IMR-90 (cell line): Measurements from ENCODE around the gene BTRC. TPM values are rescaled to one million over a fixed set of nuclear protein-coding genes. Genes with fewer than 3 reads are reported as not detected.

Experiments
- ATAC-seq: fragments of 200-7000 bp; cut with Tn5 transposase; 2 replicates; pipeline ENCODE4 v1.9.1; 2020; ENCODE audit warnings: low read depth, mild to moderate bottlenecking, moderate library complexity
- BruUV-seq: library from RNA; stranded (reverse); fragments of 400-500 nt; replicated peaks from 2 replicates; lab custom pipeline; 2021; lab: Mats Ljungman, UMichigan
- CTCF ChIA-PET: fragments of 300-600 bp; formaldehyde crosslinking; extraction: SDS; loops from one replicate; lab custom pipeline; 2021; ENCODE audit warnings: antibody characterized with exemption; lab: Yijun Ruan, JAX
- POLR2A ChIA-PET: fragments of 300-600 bp; sonication (Branson Sonifier 250); formaldehyde crosslinking; loops from one replicate; lab custom pipeline; 2022; ENCODE audit warnings: antibody characterized with exemption; ENCODE audit not compliant: unreplicated experiment; lab: Charles Lee
- DNase-seq: peaks from one replicate; pipeline ENCODE4 v3.0.0; 2013
- H2AFZ ChIP-seq: replicated peaks from 2 replicates; pipeline ENCODE3; 2013; ENCODE audit warnings: low read length, mild to moderate bottlenecking; ENCODE audit not compliant: poor library complexity
- H2AK5ac ChIP-seq: 2 replicates; pipeline ENCODE4 v1.6.1; 2013; ENCODE audit warnings: low read depth, low read length, inconsistent platforms
- H2AK9ac ChIP-seq: replicated peaks from 2 replicates; pipeline ENCODE3; 2013; ENCODE audit warnings: mild to moderate bottlenecking, low read depth, low read length, moderate library complexity; ENCODE audit not compliant: poor library complexity
- H2BK120ac ChIP-seq: 2 replicates; pipeline ENCODE4 v1.6.1; 2013; ENCODE audit warnings: low read depth, low read length, inconsistent platforms
- H2BK15ac ChIP-seq: 3 replicates; pipeline ENCODE4 v1.6.1; 2013; ENCODE audit warnings: low read depth, low read length, inconsistent platforms
- H2BK20ac ChIP-seq: 2 replicates; pipeline ENCODE4 v1.6.1; 2013; ENCODE audit warnings: low read depth, mild to moderate bottlenecking, inconsistent platforms, low read length, moderate library complexity
- H2BK5ac ChIP-seq: 2 replicates; pipeline ENCODE4 v1.6.1; 2013; ENCODE audit warnings: mild to moderate bottlenecking, low read depth, low read length, inconsistent platforms; ENCODE audit not compliant: poor library complexity, severe bottlenecking
- H3K14ac ChIP-seq: replicated peaks from 2 replicates; pipeline ENCODE4 v1.6.1; 2013; ENCODE audit warnings: low read depth, low read length, inconsistent platforms
- H3K18ac ChIP-seq: 2 replicates; pipeline ENCODE4 v1.6.1; 2013; ENCODE audit warnings: low read depth, low read length, control low read depth
- H3K23ac ChIP-seq: 2 replicates; pipeline ENCODE4 v1.6.1; 2013; ENCODE audit warnings: low read depth, low read length, inconsistent platforms
- H3K27ac ChIP-seq: 2 replicates; pipeline ENCODE4 v1.5.1; 2013; ENCODE audit warnings: mild to moderate bottlenecking, control low read depth, low read length; ENCODE audit not compliant: insufficient read depth
- H3K27me3 ChIP-seq: 2 replicates; pipeline ENCODE4 v1.6.1; 2013; ENCODE audit warnings: low read length; ENCODE audit not compliant: control insufficient read depth, insufficient read depth
- H3K36me3 ChIP-seq: 2 replicates; pipeline ENCODE4 v1.6.1; 2013; ENCODE audit warnings: low read length, mixed read lengths; ENCODE audit not compliant: control insufficient read depth, insufficient read depth
- H3K4ac ChIP-seq: 2 replicates; pipeline ENCODE4 v1.6.1; 2013; ENCODE audit warnings: low read depth, low read length, inconsistent platforms
- H3K4me1 ChIP-seq: 2 replicates; pipeline ENCODE4 v1.6.1; 2013; ENCODE audit warnings: low read length, mixed read lengths; ENCODE audit not compliant: control insufficient read depth, insufficient read depth
- H3K4me2 ChIP-seq: 2 replicates; pipeline ENCODE4 v1.6.1; 2013; ENCODE audit warnings: low read depth, mild to moderate bottlenecking, control low read depth, low read length, moderate library complexity
- H3K4me3 ChIP-seq: 2 replicates; pipeline ENCODE4 v1.5.1; 2013; ENCODE audit warnings: low read depth, mild to moderate bottlenecking, control low read depth, low read length, moderate library complexity; ENCODE audit not compliant: insufficient read depth
- H3K56ac ChIP-seq: 2 replicates; pipeline ENCODE4 v1.6.1; 2013; ENCODE audit warnings: low read length, inconsistent platforms; ENCODE audit not compliant: insufficient read depth; ENCODE audit errors: extremely low read depth
- H3K79me1 ChIP-seq, 2 experiments: 2 replicates each; pipeline ENCODE4 v1.6.1; 2013; ENCODE audit warnings: low read length in 2 of 2, inconsistent platforms in 1 of 2, low read depth in 1 of 2
- H3K9ac ChIP-seq: 2 replicates; pipeline ENCODE4 v1.6.1; 2013; ENCODE audit warnings: low read depth, low read length, control low read depth
- H3K9me1 ChIP-seq: 2 replicates; pipeline ENCODE4 v1.6.1; 2013; ENCODE audit warnings: low read length, inconsistent platforms; ENCODE audit not compliant: insufficient read depth
- H3K9me3 ChIP-seq: 2 replicates; pipeline ENCODE4 v1.6.1; 2013; ENCODE audit warnings: low read length; ENCODE audit not compliant: control insufficient read depth, insufficient read depth
- H4K20me1 ChIP-seq: 2 replicates; pipeline ENCODE4 v1.6.1; 2013; ENCODE audit warnings: low read length, inconsistent platforms; ENCODE audit not compliant: insufficient read depth
- H4K5ac ChIP-seq: 2 replicates; pipeline ENCODE4 v1.6.1; 2013; ENCODE audit warnings: mild to moderate bottlenecking, low read depth, low read length, control low read depth
- H4K8ac ChIP-seq, 2 experiments: 2 replicates each; pipeline ENCODE4 v1.6.1; 2013; ENCODE audit warnings: low read depth in 2 of 2, low read length in 2 of 2, control low read depth in 1 of 2, inconsistent platforms in 1 of 2
- H4K91ac ChIP-seq: 2 replicates; pipeline ENCODE4 v1.6.1; 2013; ENCODE audit warnings: low read depth, low read length, inconsistent platforms; ENCODE audit not compliant: insufficient read depth
- BHLHE40 ChIP-seq: fragments of 150-350 bp; IDR thresholded peaks from 2 replicates; pipeline ENCODE4 v1.6.1; 2016; ENCODE audit warnings: mild to moderate bottlenecking, low read depth, low read length
- CHD1 ChIP-seq: IDR thresholded peaks from 2 replicates; pipeline ENCODE4 v1.6.1; 2012; ENCODE audit warnings: low read depth, low read length, improper control_type of control experiment
- ELK1 ChIP-seq: fragments of 150-350 bp; IDR thresholded peaks from 2 replicates; pipeline ENCODE4 v1.6.1; 2016; ENCODE audit warnings: low read depth, mild to moderate bottlenecking, low read length, moderate library complexity, borderline replicate concordance
- FOS ChIP-seq: fragments of 150-350 bp; IDR thresholded peaks from 2 replicates; pipeline ENCODE4 v1.6.1; 2016; ENCODE audit warnings: low read depth, low read length
- MAFK ChIP-seq: IDR thresholded peaks from 2 replicates; pipeline ENCODE4 v1.6.1; 2012; ENCODE audit warnings: low read depth, low read length, improper control_type of control experiment
- MAZ ChIP-seq: IDR thresholded peaks from 2 replicates; pipeline ENCODE4 v1.6.1; 2012; ENCODE audit warnings: low read depth, mild to moderate bottlenecking, low read length, improper control_type of control experiment, moderate library complexity, borderline replicate concordance
- MXI1 ChIP-seq: IDR thresholded peaks from 2 replicates; pipeline ENCODE4 v1.6.1; 2012; ENCODE audit warnings: low read depth, mild to moderate bottlenecking, low read length, moderate library complexity, borderline replicate concordance
- NFE2L2 ChIP-seq: fragments of 150-350 bp; IDR thresholded peaks from 2 replicates; pipeline ENCODE4 v1.6.1; 2016; ENCODE audit warnings: low read depth, mild to moderate bottlenecking, low read length
- RAD21 ChIP-seq: IDR thresholded peaks from 2 replicates; pipeline ENCODE4 v1.6.1; 2012; ENCODE audit warnings: low read length, improper control_type of control experiment
- RCOR1 ChIP-seq: IDR thresholded peaks from 2 replicates; pipeline ENCODE4 v1.6.1; 2012; ENCODE audit warnings: mild to moderate bottlenecking, low read length, improper control_type of control experiment; ENCODE audit not compliant: insufficient replicate concordance
- SMC3 ChIP-seq: fragments of 150-350 bp; IDR thresholded peaks from 2 replicates; pipeline ENCODE4 v1.6.1; 2016; ENCODE audit warnings: low read depth, mild to moderate bottlenecking, antibody characterized with exemption, low read length, moderate library complexity
- USF2 ChIP-seq: fragments of 150-350 bp; IDR thresholded peaks from 2 replicates; pipeline ENCODE4 v1.6.1; 2017; ENCODE audit warnings: mild to moderate bottlenecking, antibody characterized with exemption, low read length, low read depth
- WGBS, 2 experiments: methylation state at CpG; one replicate each; pipeline versions ENCODE4 v1.1.5 to v1.1.7; 2013; ENCODE audit warnings: missing lambda C conversion rate in 2 of 2; ENCODE audit not compliant: insufficient read length in 1 of 2; ENCODE audit errors: extremely low coverage in 2 of 2; 5-methylcytosine and 5-hydroxymethylcytosine counted together
- dilution Hi-C: fragments of 300-500 bp; cut with HindIII; formaldehyde crosslinking; loops from one replicate; pipeline ENCODE4 v1.14.3; 2018; ENCODE audit warnings: low sequenced_read_pairs; ENCODE audit not compliant: unreplicated experiment
- in situ Hi-C: fragments of 300-500 bp; cut with MboI; formaldehyde crosslinking; loops from 3 replicates; pipeline ENCODE4 v1.14.3; 2019; ENCODE audit warnings: low sequenced_read_pairs, inconsistent platforms, mixed read lengths
- intact Hi-C: fragments of 100-400 bp; cut with micrococcal nuclease; formaldehyde crosslinking; loops from 2 replicates; pipeline ENCODE4 v1.10.0; 2022
- polyA plus RNA-seq, 3 experiments: library from polyadenylated mRNA; depleted of rRNA; stranded (reverse); fragments of >200 nt; gene quantifications; 2 replicates each; pipeline ENCODE4 v1.2.3, GENCODE V29; 2012; ENCODE audit warnings: low replicate concordance in 1 of 3
- total RNA-seq: library from RNA; depleted of rRNA; stranded (reverse); fragments of >200 nt; gene quantifications from 2 replicates; pipeline ENCODE4 v1.2.3, GENCODE V29; 2012
- TF ChIP-seq, protein P1 (sequence below): conservative IDR thresholded peaks from 2 replicates; pipeline ENCODE4 v1.5.1; 2012; ENCODE audit warnings: mild to moderate bottlenecking, low read depth, low read length, improper control_type of control experiment

BTRC gene
- total and polyA plus RNA-seq, 2 of the 4 experiments (the other 2 are of a cell fraction) = 7.7 to 8.4 TPM

DNA sequence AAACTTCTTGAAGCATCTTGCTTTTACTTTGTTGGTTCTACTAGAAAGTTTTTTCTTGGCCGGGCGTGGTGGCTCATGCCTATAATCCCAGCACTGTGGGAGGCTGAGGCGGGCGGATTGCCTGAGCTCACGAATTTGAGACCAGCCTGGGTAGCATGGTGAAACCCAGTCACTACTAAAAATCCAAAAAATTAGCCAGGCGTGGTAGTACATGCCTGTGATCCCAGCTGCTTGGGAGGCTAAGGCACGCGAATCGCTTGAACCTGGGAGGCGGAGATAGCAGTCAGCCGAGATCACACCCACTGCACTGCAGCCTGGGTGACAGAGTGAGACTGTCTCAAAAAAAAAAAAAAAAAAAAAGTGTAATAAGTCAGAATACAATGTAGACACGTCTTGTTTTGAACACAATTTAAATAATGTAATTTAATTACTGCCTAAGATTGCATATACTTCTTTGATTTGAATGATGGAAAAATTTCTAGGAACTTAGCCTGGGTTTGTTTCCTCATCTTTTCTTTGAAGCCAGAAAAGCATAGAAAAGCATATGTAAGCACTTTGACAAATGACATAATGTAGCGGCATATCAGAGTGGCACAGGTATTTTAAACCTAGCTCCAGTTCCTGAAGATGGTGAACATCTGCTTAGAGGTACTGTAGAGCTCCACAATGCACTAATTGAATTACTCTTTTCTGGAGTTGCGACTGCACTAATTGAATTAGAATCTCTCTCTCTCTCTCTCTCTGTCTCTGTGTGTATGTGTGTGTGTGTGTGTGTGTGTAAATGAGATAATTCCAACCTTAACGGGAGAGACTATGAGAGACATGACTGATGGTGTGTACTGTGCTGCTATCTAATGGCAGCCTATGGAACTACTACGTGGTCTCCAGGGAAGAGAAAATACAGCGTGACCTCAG is 87.8 kb downstream of the BTRC start:
- Histone ChIP-seq H3K9me1 (no peaks in the 10 kb centered on the region), H3K27ac (no peak overlapping the region), H3K18ac (no peak overlapping the region), H2AK9ac (no peak overlapping the region), H3K27me3 (no peaks in the 10 kb centered on the region), H3K79me1 (peaks cover 5 to 7% of the 10 kb centered on the region in 2 experiments; a peak in 3 of 4 replicates), H3K56ac (no peak overlapping the region), H2AK5ac (no peak overlapping the region), H2BK5ac (no peak overlapping the region), H3K4me1 (no peaks in the 10 kb centered on the region), H3K9ac (no peak overlapping the region), H2BK20ac (no peak overlapping the region), H3K4me3 (no peak overlapping the region), H4K8ac (no peak overlapping the region), H4K91ac (no peak overlapping the region), H3K4ac (no peak overlapping the region), H2AFZ (no peak overlapping the region), H4K5ac (no peak overlapping the region), H3K36me3 (no peaks in the 10 kb centered on the region), H2BK120ac (no peak overlapping the region), H4K20me1 (peaks cover under 1% of the 10 kb centered on the region; the same call in 1 of the 2 replicates), H3K14ac (no peak overlapping the region), H2BK15ac (no peak overlapping the region), H3K9me3 (no peaks in the 10 kb centered on the region), H3K23ac (no peak overlapping the region), H3K4me2 (no peak overlapping the region)
- WGBS, 2 experiments = no CpG with 5 or more reads among the region's 17 CpGs
- ATAC-seq (peak; percentile 97), DNase-seq (peak; percentile 78)
- POLR2A ChIA-PET = no interaction called here
- dilution Hi-C loops (no loop called here), in situ Hi-C loops (loop anchor here (10.0 to 25.0 kb wide), 2 partner anchors 154 to 227 kb away; no protein-coding TSS in a partner anchor), intact Hi-C loops (loop anchor here (1.0 to 5.0 kb wide), 3 partner anchors 139 to 228 kb away; no protein-coding TSS in a partner anchor)
- BruUV-seq = no TSS peak
- CTCF ChIA-PET = interaction anchor here (0.6 to 2.0 kb wide), 7 partner anchors 12 to 655 kb away, joined by 3 to 5 read pairs (median 3); no protein-coding TSS in a partner anchor
- TF ChIP-seq SMC3 (peak; percentile 74), NFE2L2 (no peak), ELK1 (no peak), FOS (no peak), BHLHE40 (no peak), USF2 (no peak), RCOR1 (no peak), MAFK (no peak), CHD1 (no peak), MXI1 (no peak), MAZ (no peak), RAD21 (peak; percentile 83)
- TF ChIP-seq, protein P1, sequence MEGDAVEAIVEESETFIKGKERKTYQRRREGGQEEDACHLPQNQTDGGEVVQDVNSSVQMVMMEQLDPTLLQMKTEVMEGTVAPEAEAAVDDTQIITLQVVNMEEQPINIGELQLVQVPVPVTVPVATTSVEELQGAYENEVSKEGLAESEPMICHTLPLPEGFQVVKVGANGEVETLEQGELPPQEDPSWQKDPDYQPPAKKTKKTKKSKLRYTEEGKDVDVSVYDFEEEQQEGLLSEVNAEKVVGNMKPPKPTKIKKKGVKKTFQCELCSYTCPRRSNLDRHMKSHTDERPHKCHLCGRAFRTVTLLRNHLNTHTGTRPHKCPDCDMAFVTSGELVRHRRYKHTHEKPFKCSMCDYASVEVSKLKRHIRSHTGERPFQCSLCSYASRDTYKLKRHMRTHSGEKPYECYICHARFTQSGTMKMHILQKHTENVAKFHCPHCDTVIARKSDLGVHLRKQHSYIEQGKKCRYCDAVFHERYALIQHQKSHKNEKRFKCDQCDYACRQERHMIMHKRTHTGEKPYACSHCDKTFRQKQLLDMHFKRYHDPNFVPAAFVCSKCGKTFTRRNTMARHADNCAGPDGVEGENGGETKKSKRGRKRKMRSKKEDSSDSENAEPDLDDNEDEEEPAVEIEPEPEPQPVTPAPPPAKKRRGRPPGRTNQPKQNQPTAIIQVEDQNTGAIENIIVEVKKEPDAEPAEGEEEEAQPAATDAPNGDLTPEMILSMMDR = peak; percentile 69
